T-helper 17 cell (primary cell): ENCODE results near the gene ZBTB8OS. TPM values are rescaled to one million over a fixed set of nuclear protein-coding genes. Genes with fewer than 3 reads are reported as not detected.
"Not testable (repeated sequence)": the region's sequence is repeated elsewhere in the genome, so short reads cannot be mapped to it uniquely, and the experiment has no call there.

Experiments used
- ATAC-seq: fragments of 150-1000 bp; cut with Tn5 transposase; 2 replicates; pipeline ENCODE4 v1.10.0; 2021; ENCODE audit warnings: mild to moderate bottlenecking, moderate library complexity
- DNase-seq, 3 donors: peaks; one replicate each; pipeline versions ENCODE4 v3.0.0 to v3.0.0-alpha.2; 2020 to 2021
- H3K9me3 ChIP-seq: one replicate; pipeline ENCODE4 v1.7.0; 2013; ENCODE audit warnings: low read length, mild to moderate bottlenecking; ENCODE audit not compliant: control insufficient read depth, poor library complexity, severe bottlenecking
- H3K27ac Mint-ChIP-seq: one replicate; pipeline ENCODE4 v1.8.0; 2022; ENCODE audit warnings: mild to moderate bottlenecking, moderate library complexity, mixed read lengths
- H3K27me3 Mint-ChIP-seq: one replicate; pipeline ENCODE4 v1.8.0; 2022; ENCODE audit warnings: mixed read lengths
- H3K36me3 Mint-ChIP-seq: one replicate; pipeline ENCODE4 v1.8.0; 2022; ENCODE audit warnings: low read depth, mixed read lengths
- H3K4me1 Mint-ChIP-seq: one replicate; pipeline ENCODE4 v1.8.0; 2022; ENCODE audit warnings: mild to moderate bottlenecking, mixed read lengths
- H3K4me3 Mint-ChIP-seq: one replicate; pipeline ENCODE4 v1.8.0; 2022; ENCODE audit warnings: mild to moderate bottlenecking, moderate library complexity, mixed read lengths
- total RNA-seq, 4 donors: library from RNA in 2 of 4; stranded (reverse) in 2 of 4; gene quantifications; one replicate each; pipeline ENCODE4 v1.2.3 and lab custom pipeline; 2022 to 2026

The ZBTB8OS gene
- total RNA-seq (10 to 100 TPM; 40.5 to 41.9 TPM), total RNA-seq (lab: John Stamatoyannopoulos, UW) (21.8 to 46.7 reads per million in 2 donors)

DNA sequence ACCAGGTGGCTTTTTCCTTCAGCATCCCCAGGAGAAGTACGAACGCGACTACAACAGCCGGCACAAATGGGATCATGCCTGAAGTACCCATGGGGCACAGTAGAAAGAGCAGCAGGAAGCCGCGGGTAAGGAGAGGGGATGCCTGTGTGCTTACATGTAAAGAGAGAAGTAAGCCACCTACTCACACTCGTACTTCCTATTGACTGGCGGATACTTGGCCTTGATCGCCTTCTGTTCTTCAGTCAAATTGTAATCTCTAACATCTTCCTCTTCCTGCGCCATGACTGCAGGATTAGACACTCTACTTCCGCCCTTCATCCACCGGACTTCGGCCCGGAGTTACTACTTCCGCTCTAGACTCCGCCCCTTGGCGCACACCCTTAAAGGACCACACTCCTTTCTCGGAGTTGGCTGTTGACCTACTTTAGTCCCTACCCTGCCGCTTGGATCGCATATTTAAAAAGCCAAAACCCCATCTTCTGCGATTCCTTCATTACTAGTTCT is at the start of gene ZBTB8OS:
Gene ZBTB8OS, minus strand, starts transcription at position 303 of the 504 bp plus-strand sequence. Its CDS starts 21 bp downstream, at position 282.
- H3K4me3 Mint-ChIP-seq = peak within 1 kb of the TSS; percentile 93
- ATAC-seq = peak; percentile 77
- H3K36me3 Mint-ChIP-seq = no peaks in the 10 kb centered on the region
- no peaks in the 10 kb centered on the region for H3K9me3 ChIP-seq
- peaks cover 39% of the 10 kb centered on the region for H3K4me1 Mint-ChIP-seq
- peak within 1 kb of the TSS; percentile 99 for H3K27ac Mint-ChIP-seq
- peak; percentile 74 to 83 (median 75) for DNase-seq
- no peaks in the 10 kb centered on the region for H3K27me3 Mint-ChIP-seq

DNA sequence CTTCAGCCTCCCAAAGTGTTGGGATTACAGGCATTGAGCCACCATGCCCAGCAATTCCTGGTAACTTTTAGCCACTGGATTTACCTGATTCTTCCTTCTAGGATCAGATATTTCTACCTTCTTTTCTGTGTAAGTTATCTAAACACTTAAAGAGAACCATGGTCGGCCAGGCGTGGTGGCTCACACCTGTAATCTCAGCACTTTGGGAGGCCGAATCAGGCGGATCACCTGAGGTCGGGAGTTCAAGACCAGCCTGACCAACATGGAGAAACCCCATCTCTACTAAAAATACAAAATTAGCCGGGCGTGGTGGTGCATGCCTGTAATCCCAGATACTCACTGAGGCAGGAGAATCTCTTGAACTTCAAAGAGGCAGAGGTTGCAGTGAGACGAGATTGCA is 46.6 kb upstream of the ZBTB8OS start:
- Mint-ChIP-seq H3K4me1 (peaks cover 10% of the 10 kb centered on the region), H3K27me3 (peaks cover 17% of the 10 kb centered on the region)
- ATAC-seq, DNase-seq, H3K4me3 Mint-ChIP-seq, H3K27ac Mint-ChIP-seq, H3K36me3 Mint-ChIP-seq, H3K9me3 ChIP-seq: not testable (repeated sequence)

DNA sequence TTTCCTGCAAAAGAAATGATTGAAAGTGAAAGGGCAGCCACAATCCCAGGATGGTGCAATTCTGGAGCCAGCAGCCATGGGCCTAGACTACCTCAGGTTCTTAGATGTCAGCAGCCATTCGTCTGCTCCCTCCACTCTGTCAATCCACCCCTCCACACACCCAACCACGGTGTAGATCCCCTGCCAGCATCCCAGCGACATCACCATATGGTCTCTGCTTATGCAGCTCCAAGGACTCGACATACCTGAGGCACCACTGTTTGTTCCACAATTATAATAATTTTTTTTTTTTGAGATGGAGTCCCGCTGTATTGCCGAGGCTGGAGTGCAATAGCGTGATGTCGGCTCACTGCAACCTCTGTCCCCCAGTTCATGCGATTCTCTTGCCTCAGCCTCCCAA is 45.7 kb upstream of the ZBTB8OS start:
- H3K27ac Mint-ChIP-seq = no peak overlapping the region
- H3K9me3 ChIP-seq = no peaks in the 10 kb centered on the region
- ATAC-seq (no peak), DNase-seq (no peak)
- H3K36me3 Mint-ChIP-seq = peaks cover under 1% of the 10 kb centered on the region
- peaks cover 8% of the 10 kb centered on the region for H3K27me3 Mint-ChIP-seq
- H3K4me3 Mint-ChIP-seq = no peak overlapping the region
- peaks cover 10% of the 10 kb centered on the region for H3K4me1 Mint-ChIP-seq

DNA sequence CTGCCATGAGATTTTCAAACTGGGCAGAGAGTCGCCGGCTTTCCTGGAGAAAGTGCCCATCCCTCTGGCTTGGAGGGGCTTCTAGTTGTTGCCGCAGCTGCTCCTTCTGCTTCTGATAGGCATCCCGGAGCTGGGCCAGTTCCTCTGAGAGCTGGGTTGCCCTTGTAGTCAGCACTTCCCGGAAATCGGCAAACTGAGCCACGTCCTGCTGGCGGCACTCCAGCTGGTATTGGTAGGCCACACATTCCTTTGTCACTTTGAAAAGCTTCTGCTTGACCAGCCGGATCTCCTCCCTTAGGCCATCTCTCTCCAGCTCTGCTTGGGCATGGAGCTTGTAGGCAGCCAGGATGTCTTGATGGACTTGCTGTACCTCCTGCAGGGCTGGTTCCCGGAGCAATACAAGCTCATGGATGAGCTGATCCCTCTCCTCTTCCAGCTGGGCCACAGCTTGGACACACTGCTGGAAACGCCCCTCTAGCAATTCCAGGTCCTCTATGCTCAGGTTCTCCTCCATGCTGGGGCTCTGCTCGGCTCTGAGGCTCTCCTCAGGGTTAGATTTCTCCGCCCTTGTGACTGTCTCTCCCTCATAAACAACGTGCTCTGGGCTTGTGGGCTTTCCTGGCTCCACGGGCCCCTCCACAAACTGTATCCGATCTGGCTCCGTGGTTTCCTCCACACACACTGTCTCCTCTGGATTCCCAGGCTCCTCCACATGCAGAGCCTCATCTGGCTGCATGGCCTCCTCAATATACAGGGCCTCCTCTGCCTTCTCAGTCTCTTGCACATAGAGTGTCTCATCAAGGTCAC is 45.0 kb upstream of the ZBTB8OS start:
- H3K4me3 Mint-ChIP-seq = peak overlapping the region; percentile 19
- H3K9me3 ChIP-seq = no peaks in the 10 kb centered on the region
- peaks cover 6% of the 10 kb centered on the region for H3K27me3 Mint-ChIP-seq
- DNase-seq = no peak
- peaks cover 10% of the 10 kb centered on the region for H3K4me1 Mint-ChIP-seq
- no peak for ATAC-seq
- H3K27ac Mint-ChIP-seq = peak overlapping the region; percentile 8
- H3K36me3 Mint-ChIP-seq = no peaks in the 10 kb centered on the region

DNA sequence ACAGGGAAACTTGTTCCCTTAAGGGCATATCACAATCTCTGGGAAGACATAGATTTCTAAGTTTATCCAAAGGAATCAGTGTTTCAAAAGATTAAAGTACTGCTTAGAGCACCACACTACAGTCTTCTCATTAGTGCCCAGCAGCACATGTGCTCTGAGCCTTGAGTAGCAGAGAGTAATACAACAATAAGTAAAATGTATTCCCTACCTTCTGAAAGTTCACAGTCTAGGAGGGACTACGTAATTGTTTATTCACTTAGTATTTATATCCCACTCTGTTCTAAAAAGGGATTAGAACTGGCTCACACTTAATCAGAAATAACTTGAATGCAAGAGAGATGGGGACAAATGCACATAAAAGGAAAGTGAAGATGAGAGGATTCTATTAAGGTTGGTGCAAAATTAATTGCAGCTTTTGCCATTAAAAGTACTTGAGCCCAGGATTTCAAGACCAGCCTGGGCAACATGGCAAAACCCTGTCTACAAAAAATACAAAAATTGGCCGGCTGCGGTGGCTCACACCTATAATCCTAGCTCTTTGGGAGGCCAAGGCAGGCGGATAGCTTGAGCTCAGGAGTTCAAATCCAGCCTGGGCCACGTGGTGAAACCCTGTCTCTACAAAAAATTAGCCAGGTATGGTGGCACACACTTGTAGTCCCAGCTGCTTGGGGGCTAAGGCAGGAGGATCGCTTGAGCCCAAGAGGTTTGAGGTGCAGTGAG is 43.3 kb upstream of the ZBTB8OS start:
- ATAC-seq (no peak), DNase-seq (no peak)
- H3K36me3 Mint-ChIP-seq = no peaks in the 10 kb centered on the region
- no peak overlapping the region for H3K27ac Mint-ChIP-seq
- no peaks in the 10 kb centered on the region for H3K9me3 ChIP-seq
- no peaks in the 10 kb centered on the region for H3K27me3 Mint-ChIP-seq
- H3K4me1 Mint-ChIP-seq = peaks cover 10% of the 10 kb centered on the region
- H3K4me3 Mint-ChIP-seq = no peak overlapping the region

DNA sequence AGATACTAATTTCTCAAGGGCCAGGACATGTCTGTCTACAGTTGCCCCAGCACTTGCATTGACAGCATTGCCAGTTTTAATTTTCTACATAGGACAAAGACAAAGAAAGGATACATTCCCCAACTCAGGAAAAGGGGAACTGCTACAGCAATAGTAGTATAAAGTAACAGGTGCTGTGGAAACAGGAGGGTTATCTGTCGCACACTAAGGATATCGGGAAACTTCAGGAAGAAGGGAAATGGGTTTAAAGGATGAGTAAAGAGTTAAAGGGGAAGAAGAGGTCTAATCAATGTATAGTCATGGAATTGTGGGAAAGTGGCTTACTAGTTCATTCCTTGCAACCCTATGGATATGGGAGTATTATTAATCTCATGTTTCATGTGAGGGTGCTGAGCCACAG is 36.0 kb upstream of the ZBTB8OS start:
- Mint-ChIP-seq H3K4me3 (no peak overlapping the region), H3K4me1 (no peaks in the 10 kb centered on the region), H3K27ac (peak overlapping the region; percentile 62), H3K27me3 (no peaks in the 10 kb centered on the region), H3K36me3 (peaks cover 2% of the 10 kb centered on the region)
- ATAC-seq = no peak
- DNase-seq = no peak
- no peaks in the 10 kb centered on the region for H3K9me3 ChIP-seq

DNA sequence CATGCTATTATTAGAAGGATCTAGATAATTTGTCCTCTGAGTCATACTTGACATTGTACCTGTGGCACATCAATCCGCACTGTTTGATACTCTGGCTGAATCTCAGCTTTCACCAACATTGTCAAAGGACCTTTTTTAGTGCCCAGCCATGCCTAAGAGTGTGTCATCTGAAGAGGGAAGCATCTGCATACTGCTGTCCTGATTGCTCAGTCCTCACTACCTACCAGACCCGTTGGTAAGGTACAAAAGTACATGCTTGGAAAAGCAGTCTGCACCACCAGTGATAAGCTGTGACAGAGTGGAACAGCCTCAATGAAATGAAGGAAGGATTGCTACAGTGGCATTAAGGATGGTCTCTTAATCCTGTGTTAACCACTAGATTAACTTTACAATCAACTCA is 35.1 kb upstream of the ZBTB8OS start:
- H3K9me3 ChIP-seq = no peaks in the 10 kb centered on the region
- Mint-ChIP-seq H3K36me3 (peaks cover 2% of the 10 kb centered on the region), H3K4me3 (no peak overlapping the region), H3K4me1 (no peaks in the 10 kb centered on the region), H3K27ac (no peak overlapping the region), H3K27me3 (no peaks in the 10 kb centered on the region)
- ATAC-seq (no peak), DNase-seq (no peak)

GRCh38 chr1:32684167-32684811 is 33.9 kb upstream of the ZBTB8OS start:
- H3K27ac Mint-ChIP-seq = no peak overlapping the region

GRCh38 chr1:32683397-32683796 is 33.0 kb upstream of the ZBTB8OS start:
- H3K9me3 ChIP-seq = no peaks in the 10 kb centered on the region
- DNase-seq = no peak
- Mint-ChIP-seq H3K4me3 (no peak overlapping the region), H3K27me3 (no peaks in the 10 kb centered on the region), H3K36me3 (peaks cover 2% of the 10 kb centered on the region), H3K27ac (no peak overlapping the region), H3K4me1 (no peaks in the 10 kb centered on the region)
- no peak for ATAC-seq

More at GRCh38 chr1:32684167-32684811, 33.9 kb upstream of the ZBTB8OS start:
- ATAC-seq (no peak), DNase-seq (no peak)
- H3K36me3 Mint-ChIP-seq = peaks cover 2% of the 10 kb centered on the region
- no peak overlapping the region for H3K4me3 Mint-ChIP-seq
- H3K9me3 ChIP-seq = no peaks in the 10 kb centered on the region
- H3K27me3 Mint-ChIP-seq = no peaks in the 10 kb centered on the region
- H3K4me1 Mint-ChIP-seq = no peaks in the 10 kb centered on the region

DNA sequence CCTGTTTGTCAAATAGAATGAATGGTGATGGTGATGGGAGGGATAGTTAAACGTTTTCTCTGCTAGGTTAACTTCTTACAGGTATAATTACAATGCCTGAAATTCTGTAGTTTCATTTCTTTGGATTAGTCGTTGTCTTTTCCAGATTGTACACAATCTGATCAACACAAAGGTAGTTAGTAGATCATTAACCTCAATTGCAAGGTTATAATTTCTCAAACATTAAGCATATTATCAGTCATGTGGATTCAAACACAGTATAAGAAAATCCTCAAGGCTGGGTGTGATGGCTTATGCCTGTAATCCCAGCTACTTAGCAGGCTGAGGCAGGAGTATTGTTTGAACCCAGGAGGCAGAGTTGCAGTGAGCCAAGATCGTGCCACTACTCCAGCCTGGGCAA is 31.6 kb upstream of the ZBTB8OS start:
- Mint-ChIP-seq H3K4me1 (no peaks in the 10 kb centered on the region), H3K4me3 (no peak overlapping the region), H3K27ac (no peak overlapping the region), H3K27me3 (no peaks in the 10 kb centered on the region), H3K36me3 (peaks cover 2% of the 10 kb centered on the region)
- DNase-seq = no peak
- H3K9me3 ChIP-seq = no peaks in the 10 kb centered on the region
- no peak for ATAC-seq

- H3K9me3 ChIP-seq = no peaks in the 10 kb centered on the region
- H3K27me3 Mint-ChIP-seq = no peaks in the 10 kb centered on the region
- ATAC-seq (no peak), DNase-seq (no peak)
- H3K27ac Mint-ChIP-seq = no peak overlapping the region
- H3K4me1 Mint-ChIP-seq = no peaks in the 10 kb centered on the region
- H3K36me3 Mint-ChIP-seq = peaks cover 2% of the 10 kb centered on the region
- no peak overlapping the region for H3K4me3 Mint-ChIP-seq
These were observed 31.2 kb upstream of the ZBTB8OS start for GRCh38 chr1:32681509-32681908.

DNA sequence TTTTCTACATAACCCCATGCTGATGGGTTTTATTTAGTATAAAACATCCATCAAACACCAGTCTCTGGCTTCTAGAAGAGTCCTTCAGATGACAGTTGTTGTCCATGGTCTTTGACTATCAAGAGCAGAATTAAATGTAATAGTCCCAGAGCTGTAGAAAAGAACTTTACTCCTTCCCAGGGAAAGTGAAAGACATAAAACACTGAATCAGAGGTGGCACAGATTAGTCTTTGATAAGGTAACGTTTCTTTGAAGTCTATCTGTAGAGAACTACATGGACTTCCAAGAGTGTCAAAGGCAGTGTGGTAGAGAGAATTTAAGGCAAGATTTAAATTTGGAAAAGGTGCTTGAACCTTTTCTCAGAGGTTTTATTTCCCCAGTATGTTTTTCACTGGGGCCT is 30.3 kb upstream of the ZBTB8OS start:
- H3K4me1 Mint-ChIP-seq = no peaks in the 10 kb centered on the region
- H3K27ac Mint-ChIP-seq = no peak overlapping the region
- no peak overlapping the region for H3K4me3 Mint-ChIP-seq
- no peaks in the 10 kb centered on the region for H3K27me3 Mint-ChIP-seq
- ATAC-seq (no peak), DNase-seq (no peak)
- H3K9me3 ChIP-seq = no peaks in the 10 kb centered on the region
- H3K36me3 Mint-ChIP-seq = peaks cover 3% of the 10 kb centered on the region

DNA sequence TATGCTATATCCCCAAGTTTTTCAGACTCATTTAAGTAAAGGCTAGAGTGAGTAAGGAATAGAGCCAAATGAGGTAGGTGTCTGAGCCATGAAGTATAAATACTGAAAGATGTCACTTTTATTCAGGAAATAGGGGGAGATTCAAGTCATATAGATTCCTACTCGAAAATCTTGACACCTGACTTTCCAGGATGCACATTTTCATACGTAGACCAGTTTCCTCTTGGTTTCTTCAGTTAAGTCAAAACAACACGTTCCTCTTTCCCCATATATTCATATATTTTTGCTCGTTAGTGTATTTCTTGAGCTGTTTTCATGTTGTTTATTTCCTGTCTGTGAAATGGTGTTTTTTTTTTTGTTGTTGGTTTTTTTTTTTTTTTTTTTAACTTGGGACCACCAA is 29.6 kb upstream of the ZBTB8OS start:
- not testable (repeated sequence) for H3K4me1 Mint-ChIP-seq, H3K27ac Mint-ChIP-seq, DNase-seq, ATAC-seq, H3K36me3 Mint-ChIP-seq, H3K9me3 ChIP-seq, H3K27me3 Mint-ChIP-seq, H3K4me3 Mint-ChIP-seq
